Gastrocnemius medialis (tissue), 4 donors: ENCODE data around the gene POLR2H. TPM values are rescaled to one million over a fixed set of nuclear protein-coding genes. Genes with fewer than 3 reads are reported as not detected.

ENCODE experiments used
- ATAC-seq, 2 donors: fragments of 150-250 bp; one replicate each; pipeline ENCODE4 v1.9.1; 2016
- DNase-seq, 2 donors: peaks; one replicate each; pipeline ENCODE4 v3.0.0-alpha.2; 2019
- H3K27ac ChIP-seq, 4 donors: fragments of 200-600 bp; sonication (generic); 1 replicate in 1 of 4; 2 replicates in 3 of 4; pipeline ENCODE4 v1.5.1; 2016 to 2018; ENCODE audit warnings: mild to moderate bottlenecking in 2 of 4, moderate library complexity in 1 of 4
- H3K27me3 ChIP-seq, 3 donors: fragments of 200-600 bp; sonication (generic) in 2 of 3; 1 replicate in 1 of 3; 2 replicates in 2 of 3; pipeline versions ENCODE4 v1.5.1 to v1.6.0; 2016 to 2019; ENCODE audit warnings: mild to moderate bottlenecking in 1 of 3, moderate library complexity in 1 of 3
- H3K36me3 ChIP-seq, 2 donors: fragments of 200-600 bp; sonication (generic) in 1 of 2; one replicate each; pipeline ENCODE4 v1.5.1; 2017 to 2018
- H3K4me1 ChIP-seq, 2 donors: fragments of 200-600 bp; sonication (generic) in 1 of 2; one replicate each; pipeline ENCODE4 v1.5.1; 2016 to 2017; ENCODE audit warnings: mild to moderate bottlenecking in 2 of 2
- H3K4me3 ChIP-seq, 4 donors: fragments of 200-600 bp; sonication (generic) in 3 of 4; 1 replicate in 1 of 4; 2 replicates in 3 of 4; pipeline ENCODE4 v1.5.1; 2016 to 2019; ENCODE audit warnings: mild to moderate bottlenecking in 2 of 4
- H3K9me3 ChIP-seq, 3 donors: fragments of 200-600 bp; sonication (generic) in 2 of 3; 1 replicate in 1 of 3; 2 replicates in 2 of 3; pipeline ENCODE4 v1.5.1; 2016 to 2019
- CTCF ChIP-seq, 5 experiments: fragments of 450-650 bp in 3 of 5; fragments of 200-600 bp in 2 of 5; sonication (generic) in 2 of 5; IDR thresholded peaks in 4 of 5; conservative IDR thresholded peaks in 1 of 5; 1 replicate in 4 of 5; 2 replicates in 1 of 5; pipeline ENCODE4 v1.5.1; 2016 to 2019; ENCODE audit warnings: antibody characterized with exemption in 5 of 5, mild to moderate bottlenecking in 3 of 5, moderate library complexity in 3 of 5
- POLR2A ChIP-seq, 2 donors: fragments of 450-650 bp; IDR thresholded peaks; one replicate each; pipeline ENCODE4 v1.6.1; 2017; ENCODE audit warnings: antibody characterized with exemption in 2 of 2, mild to moderate bottlenecking in 2 of 2, moderate library complexity in 2 of 2
- in situ Hi-C, 4 donors: fragments of 200-750 bp; cut with MboI; loops; one replicate each; pipeline versions ENCODE4 v1.15.0 to v1.8.0; 2017; ENCODE audit warnings: low sequenced_read_pairs in 4 of 4
- intact Hi-C: fragments of 100-400 bp; cut with DNase I; formaldehyde crosslinking; loops from one replicate; pipeline ENCODE4 v1.15.1; 2023; ENCODE audit warnings: low total_unique reads
- total RNA-seq, 4 donors: library from RNA; depleted of rRNA; stranded (reverse); fragments of >200 nt; gene quantifications; one replicate each; pipeline versions ENCODE4 v1.1.0 to v1.2.3, GENCODE V29; 2016

Gene POLR2H
- total RNA-seq, 4 donors from 2014 or later, result 45.5 to 87.7 (median 53.0) TPM

GRCh38 chr3:184335661-184336546 lies 25.6 kb upstream of the POLR2H start:
- no peaks in the 10 kb centered on the region for H3K9me3 ChIP-seq
- H3K36me3 ChIP-seq, result peaks cover 0 to 42% of the 10 kb centered on the region in 2 donors
- intact Hi-C loops (loop anchor here (2.0 to 10.0 kb wide), 4 partner anchors 15 to 1031 kb away; partner anchors contain the start of genes EIF4G1 and PSMD2), in situ Hi-C loops (no loop called here)
- no peaks in the 10 kb centered on the region for H3K27me3 ChIP-seq
- no peak for TF ChIP-seq CTCF (IDR thresholded peaks at IDR 0.05 in 4 of 5, conservative IDR thresholded peaks at IDR 0.05 in 1 of 5)
- TF ChIP-seq POLR2A (IDR thresholded peaks at IDR 0.05), result peak; percentile 92 to 93
- H3K27ac ChIP-seq, result peak overlapping the region; percentile 98 to 99 (median 98)
- H3K4me1 ChIP-seq, result peaks cover 38 to 47% of the 10 kb centered on the region in 2 donors
- peak; percentile 69 to 79 for DNase-seq
- peak overlapping the region; percentile 75 to 90 (median 82) for H3K4me3 ChIP-seq
- ATAC-seq, result peak; percentile 53 to 60

- peak; percentile 68 for DNase-seq
These were observed 24.7 kb upstream of the POLR2H start for GRCh38 chr3:184336547-184337398.

GRCh38 chr3:184337399-184337714 lies 24.2 kb upstream of the POLR2H start, which contains the start of gene FAM131A:
Gene FAM131A (plus strand): TSS chr3:184337600. CDS start chr3:184337631, 31 bp downstream.
- no peaks in the 10 kb centered on the region for H3K9me3 ChIP-seq
- H3K4me1 ChIP-seq, result peaks cover 38% of the 10 kb centered on the region in 2 donors
- peak within 1 kb of the TSS; percentile 98 to 99 (median 98) for H3K27ac ChIP-seq
- H3K36me3 ChIP-seq, result peaks cover 0 to 40% of the 10 kb centered on the region in 2 donors
- no peaks in the 10 kb centered on the region for H3K27me3 ChIP-seq
- peak; percentile 31 to 52 for ATAC-seq
- DNase-seq, result peak in 1 of 2 donors; percentile 74
- TF ChIP-seq CTCF (IDR thresholded peaks at IDR 0.05 in 4 of 5, conservative IDR thresholded peaks at IDR 0.05 in 1 of 5) (no peak), POLR2A (IDR thresholded peaks at IDR 0.05) (no peak)
- in situ Hi-C loops (no loop called here), intact Hi-C loops (loop anchor here (1.0 to 10.0 kb wide), 4 partner anchors 23 to 1033 kb away; partner anchors contain the start of genes EIF4G1 and PSMD2)
- peak within 1 kb of the TSS; percentile 75 to 90 (median 82) for H3K4me3 ChIP-seq

More at GRCh38 chr3:184336547-184337398, 24.7 kb upstream of the POLR2H start:
- intact Hi-C loops, result loop anchor here (1.0 to 10.0 kb wide), 4 partner anchors 22 to 1032 kb away; partner anchors contain the start of genes EIF4G1 and PSMD2
- peak overlapping the region; percentile 98 to 99 (median 98) for H3K27ac ChIP-seq
- H3K9me3 ChIP-seq, result no peaks in the 10 kb centered on the region
- H3K4me3 ChIP-seq, result peak overlapping the region; percentile 75 to 90 (median 82)
- peaks cover 0 to 40% of the 10 kb centered on the region in 2 donors for H3K36me3 ChIP-seq
- peak; percentile 79 to 85 for ATAC-seq
- H3K27me3 ChIP-seq, result no peaks in the 10 kb centered on the region
- in situ Hi-C loops, result no loop called here
- TF ChIP-seq CTCF (IDR thresholded peaks at IDR 0.05 in 4 of 5, conservative IDR thresholded peaks at IDR 0.05 in 1 of 5) (no peak), POLR2A (IDR thresholded peaks at IDR 0.05) (peak; percentile 60 to 74)
- peaks cover 38 to 44% of the 10 kb centered on the region in 2 donors for H3K4me1 ChIP-seq

- no peaks in the 10 kb centered on the region for H3K9me3 ChIP-seq
- no peak for TF ChIP-seq CTCF (IDR thresholded peaks at IDR 0.05 in 4 of 5, conservative IDR thresholded peaks at IDR 0.05 in 1 of 5)
- TF ChIP-seq POLR2A (IDR thresholded peaks at IDR 0.05), result no peak
- H3K36me3 ChIP-seq, result peaks cover 0 to 40% of the 10 kb centered on the region in 2 donors
- ATAC-seq, result no peak
- peak overlapping the region; percentile 98 to 99 (median 98) for H3K27ac ChIP-seq
- H3K27me3 ChIP-seq, result no peaks in the 10 kb centered on the region
- no peak for DNase-seq
- in situ Hi-C loops (no loop called here), intact Hi-C loops (loop anchor here (1.0 to 10.0 kb wide), 4 partner anchors 23 to 1033 kb away; partner anchors contain the start of genes EIF4G1 and PSMD2)
- peak overlapping the region; percentile 20 to 36 (median 29) for H3K4me3 ChIP-seq
- H3K4me1 ChIP-seq, result peaks cover 35 to 38% of the 10 kb centered on the region in 2 donors
These were observed 23.5 kb upstream of the POLR2H start for GRCh38 chr3:184337981-184338380.
